Measurements from ENCODE around the gene MRPL38. TPM values are rescaled to one million over a fixed set of nuclear protein-coding genes. Genes with fewer than 3 reads are reported as not detected.

The MRPL38 gene
- total RNA-seq, 1 experiment from 2014 or later = 108 TPM

- Histone ChIP-seq H4K8ac (replicated peaks; ENCODE audit: insufficient read length, low read depth, low read length) (no peak overlapping the region), H3K4ac (ENCODE audit: low read depth, low read length) (no peak overlapping the region), H3K4me1 (ENCODE audit: insufficient read depth, low read length) (no peaks in the 10 kb centered on the region; the same call in 1 of the 2 replicates), H3K9ac (ENCODE audit: extremely low read depth, insufficient read length, low read length) (no peak overlapping the region), H4K20me1 (ENCODE audit: control insufficient read depth, insufficient read depth, insufficient read length) (no peaks in the 10 kb centered on the region), H2BK20ac (ENCODE audit: low read depth, low read length, poor library complexity, severe bottlenecking) (no peak overlapping the region), H3K56ac (ENCODE audit: insufficient read length, low read depth, low read length) (no peak overlapping the region), H2BK12ac (ENCODE audit: insufficient read length, low read depth, low read length) (no peak overlapping the region), H3K4me2 (ENCODE audit: insufficient read depth, insufficient read length, low read length) (no peak overlapping the region), H2AFZ (ENCODE audit: low read length) (no peak overlapping the region), H2BK15ac (ENCODE audit: low read depth, low read length) (no peak overlapping the region), H3K23me2 (ENCODE audit: insufficient read length, low read depth, low read length, poor library complexity, severe bottlenecking) (peaks cover 13% of the 10 kb centered on the region), H2AK5ac (ENCODE audit: insufficient read length, low read length) (no peak overlapping the region), H3K23ac (ENCODE audit: insufficient read length, low read depth, low read length) (no peak overlapping the region), H4K5ac (ENCODE audit: insufficient read length, low read depth, low read length) (no peak overlapping the region), H3K18ac (ENCODE audit: insufficient read length, low read depth, low read length) (no peak overlapping the region), H3T11ph (ENCODE audit: low read length) (no peak overlapping the region), H4K91ac (ENCODE audit: insufficient read length, low read depth, low read length) (no peak overlapping the region), H3K9me3 (ENCODE audit: control insufficient read depth, low read depth, low read length) (no peaks in the 10 kb centered on the region), H3K79me1 (ENCODE audit: insufficient read depth, low read depth, low read length, poor library complexity, severe bottlenecking) (no peaks in the 10 kb centered on the region), H2BK120ac (ENCODE audit: low read depth, low read length, poor library complexity, severe bottlenecking) (no peak overlapping the region), H3K79me2 (ENCODE audit: insufficient read depth, low read length) (no peaks in the 10 kb centered on the region), H3K27me3 (ENCODE audit: insufficient read depth, low read length) (no peaks in the 10 kb centered on the region), H2BK5ac (ENCODE audit: insufficient read length, low read length) (no peak overlapping the region), H3K14ac (ENCODE audit: insufficient read depth, low read length) (no peak overlapping the region), H3K27ac (ENCODE audit: insufficient read length, low read depth, low read length) (no peak overlapping the region)
- no peak for TF ChIP-seq CTCF (conservative IDR thresholded peaks at IDR 0.05)
- DNase-seq = peak; percentile 30
- WGBS (ENCODE audit: extremely low coverage, insufficient read length, low lambda C conversion rate) = no CpG with 5 or more reads among the region's 13 CpGs
- Mint-ChIP-seq H3K36me3 (ENCODE audit: insufficient read depth in 1 of 3, low read depth in 3 of 3) (peaks cover 17 to 47% (median 40%) of the 10 kb centered on the region in 3 experiments), H3K4me3 (no peak overlapping the region), H3K27ac (peak overlapping the region in 1 of 3 experiments; percentile 82; a peak in 1 of 7 replicates), H3K4me1 (peaks cover 18 to 24% of the 10 kb centered on the region in 2 experiments), H3K27me3 (ENCODE audit: low read depth) (no peaks in the 10 kb centered on the region; the same call in 1 of the 2 replicates), H3K9me3 (no peaks in the 10 kb centered on the region)
Observed at GRCh38 chr17:75899353-75899752, 5.3 kb downstream of the MRPL38 start.
